ENCODE data around the gene RASAL3.
"Not testable (repeated sequence)": the region's sequence is repeated elsewhere in the genome, so short reads cannot be mapped to it uniquely, and the experiment has no call there.

GRCh38 chr19:15480996-15481395 is 16.7 kb upstream of the RASAL3 start:
- not testable (repeated sequence) for TF ChIP-seq MAX (IDR thresholded peaks at IDR 0.05); RAD21 (IDR thresholded peaks at IDR 0.05); CTCF (IDR thresholded peaks at IDR 0.05; ENCODE audit: low read depth, low read length, missing input control)
